Loucy (cell line): ENCODE results near the gene PLAAT5.
"Not testable (repeated sequence)": the region's sequence is repeated elsewhere in the genome, so short reads cannot be mapped to it uniquely, and the experiment has no call there.

Source experiments
- H2AFZ ChIP-seq: fragments of 200-600 bp; sonication (generic); 2 replicates; pipeline ENCODE4 v1.6.0; 2016; ENCODE audit warnings: antibody characterized with exemption, mild to moderate bottlenecking, low read length, moderate library complexity
- H3F3A ChIP-seq: fragments of 200-600 bp; 2 replicates; pipeline ENCODE4 v1.6.0; 2016; ENCODE audit warnings: antibody characterized with exemption, low read depth, mild to moderate bottlenecking
- H3K27me3 ChIP-seq: fragments of 200-600 bp; sonication (generic); 2 replicates; pipeline ENCODE4 v1.6.1; 2014; ENCODE audit warnings: low read length, mild to moderate bottlenecking; ENCODE audit not compliant: insufficient read depth, poor library complexity, severe bottlenecking
- H3K36me3 ChIP-seq: fragments of 200-600 bp; sonication (generic); 2 replicates; pipeline ENCODE4 v1.6.1; 2016; ENCODE audit warnings: low read length; ENCODE audit not compliant: insufficient read depth
- H3K4me1 ChIP-seq: fragments of 200-600 bp; sonication (generic); 2 replicates; pipeline ENCODE4 v1.5.1; 2014; ENCODE audit warnings: low read length, mild to moderate bottlenecking; ENCODE audit not compliant: insufficient read depth, poor library complexity, severe bottlenecking
- H3K4me2 ChIP-seq: fragments of 200-600 bp; sonication (generic); 2 replicates; pipeline ENCODE4 v1.6.0; 2014; ENCODE audit warnings: antibody characterized with exemption, low read length, low read depth, mild to moderate bottlenecking; ENCODE audit not compliant: poor library complexity, severe bottlenecking
- H3K4me3 ChIP-seq: fragments of 200-600 bp; sonication (generic); 2 replicates; pipeline ENCODE4 v1.5.1; 2014; ENCODE audit warnings: low read length, mild to moderate bottlenecking, mixed read lengths; ENCODE audit not compliant: poor library complexity, severe bottlenecking
- H3K79me2 ChIP-seq: fragments of 200-600 bp; sonication (generic); 2 replicates; pipeline ENCODE4 v1.6.1; 2014; ENCODE audit warnings: low read length; ENCODE audit not compliant: insufficient read depth
- H3K9ac ChIP-seq: fragments of 200-600 bp; sonication (generic); 2 replicates; pipeline ENCODE4 v1.6.0; 2014; ENCODE audit warnings: mild to moderate bottlenecking, low read depth, low read length, moderate library complexity; ENCODE audit not compliant: poor library complexity, severe bottlenecking
- H3K9me2 ChIP-seq: fragments of 200-600 bp; sonication (generic); replicated peaks from 2 replicates; pipeline ENCODE4 v1.6.1; 2016; ENCODE audit warnings: low read depth, low read length, mixed read lengths
- H3K9me3 ChIP-seq: fragments of 200-600 bp; sonication (generic); 2 replicates; pipeline ENCODE4 v1.6.1; 2014; ENCODE audit warnings: mild to moderate bottlenecking, antibody characterized with exemption, low read length, low read depth; ENCODE audit not compliant: insufficient read depth
- H4K20me1 ChIP-seq: fragments of 200-600 bp; sonication (generic); 2 replicates; pipeline ENCODE4 v1.6.0; 2014; ENCODE audit warnings: antibody characterized with exemption, low read length, mild to moderate bottlenecking; ENCODE audit not compliant: insufficient read depth, poor library complexity, severe bottlenecking
- CTCF ChIP-seq: fragments of 200-600 bp; sonication (generic); conservative IDR thresholded peaks from 2 replicates; pipeline ENCODE4 v1.5.1; 2014; ENCODE audit warnings: mild to moderate bottlenecking, antibody characterized with exemption, low read length
- EZH2phosphoT487 ChIP-seq: fragments of 200-600 bp; IDR thresholded peaks from 2 replicates; pipeline ENCODE4 v1.6.1; 2018; ENCODE audit warnings: antibody characterized with exemption, mild to moderate bottlenecking, moderate library complexity, borderline replicate concordance

PLAAT5 gene

GRCh38 chr11:63445118-63445517 is 45.8 kb downstream of the PLAAT5 start:
- no peak for TF ChIP-seq EZH2phosphoT487
- TF ChIP-seq CTCF, result no peak
- no peaks in the 10 kb centered on the region for H3K36me3 ChIP-seq
- H3K4me2 ChIP-seq, result no peak overlapping the region
- no peak overlapping the region for H3K4me3 ChIP-seq
- no peaks in the 10 kb centered on the region for H3K9me2 ChIP-seq
- H3K27me3 ChIP-seq, result no peaks in the 10 kb centered on the region
- H3K79me2 ChIP-seq, result no peaks in the 10 kb centered on the region
- no peak overlapping the region for H2AFZ ChIP-seq
- H3F3A ChIP-seq, result no peaks in the 10 kb centered on the region
- no peak overlapping the region for H3K9ac ChIP-seq
- H3K9me3 ChIP-seq, result no peaks in the 10 kb centered on the region
- no peaks in the 10 kb centered on the region for H4K20me1 ChIP-seq
- peaks cover 15% of the 10 kb centered on the region for H3K4me1 ChIP-seq

- no peaks in the 10 kb centered on the region for H3K9me2 ChIP-seq
- H3K36me3 ChIP-seq, result no peaks in the 10 kb centered on the region
- no peaks in the 10 kb centered on the region for H3F3A ChIP-seq
- H4K20me1 ChIP-seq, result no peaks in the 10 kb centered on the region
- H3K4me3 ChIP-seq, result no peak overlapping the region
- no peak overlapping the region for H2AFZ ChIP-seq
- no peaks in the 10 kb centered on the region for H3K27me3 ChIP-seq
- H3K79me2 ChIP-seq, result no peaks in the 10 kb centered on the region
- H3K9me3 ChIP-seq, result no peaks in the 10 kb centered on the region
- H3K4me2 ChIP-seq, result no peak overlapping the region
- TF ChIP-seq EZH2phosphoT487 (no peak), CTCF (no peak)
- peaks cover 15% of the 10 kb centered on the region for H3K4me1 ChIP-seq
- H3K9ac ChIP-seq, result no peak overlapping the region
These were observed 46.8 kb downstream of the PLAAT5 start for GRCh38 chr11:63444160-63444559.

- Histone ChIP-seq H3K4me2 (no peak overlapping the region), H3K27me3 (no peaks in the 10 kb centered on the region), H3K9me2 (no peaks in the 10 kb centered on the region), H3F3A (no peaks in the 10 kb centered on the region), H3K36me3 (no peaks in the 10 kb centered on the region), H3K9ac (no peak overlapping the region), H3K4me3 (no peak overlapping the region), H3K79me2 (no peaks in the 10 kb centered on the region), H3K9me3 (no peaks in the 10 kb centered on the region), H2AFZ (no peak overlapping the region), H3K4me1 (peaks cover 12% of the 10 kb centered on the region), H4K20me1 (no peaks in the 10 kb centered on the region)
- TF ChIP-seq CTCF, result no peak
- TF ChIP-seq EZH2phosphoT487, result no peak
These were observed 47.3 kb downstream of the PLAAT5 start for GRCh38 chr11:63443714-63444113.

GRCh38 chr11:63435831-63436230 is 55.1 kb downstream of the PLAAT5 start:
- not testable (repeated sequence) for H3K9ac ChIP-seq, H4K20me1 ChIP-seq, H3K4me3 ChIP-seq, H3K27me3 ChIP-seq, H3K36me3 ChIP-seq, H3K4me2 ChIP-seq, H3K4me1 ChIP-seq, H3K9me2 ChIP-seq, H3K79me2 ChIP-seq, H3F3A ChIP-seq, H3K9me3 ChIP-seq, H2AFZ ChIP-seq

GRCh38 chr11:63435351-63435750 is 55.6 kb downstream of the PLAAT5 start:
- H3K9me3 ChIP-seq, H3K4me1 ChIP-seq, H3K4me2 ChIP-seq, H3F3A ChIP-seq, H3K9me2 ChIP-seq, H4K20me1 ChIP-seq, H3K9ac ChIP-seq, H3K27me3 ChIP-seq, H2AFZ ChIP-seq, H3K79me2 ChIP-seq, H3K4me3 ChIP-seq, H3K36me3 ChIP-seq: not testable (repeated sequence)

GRCh38 chr11:63430731-63431130 is 60.2 kb downstream of the PLAAT5 start:
- H3K27me3 ChIP-seq, H3K9ac ChIP-seq, H3K4me3 ChIP-seq: not testable (repeated sequence)

More at GRCh38 chr11:63430731-63431130, 60.2 kb downstream of the PLAAT5 start:
- not testable (repeated sequence) for H4K20me1 ChIP-seq, H3K9me2 ChIP-seq, H3K9me3 ChIP-seq, H3F3A ChIP-seq, H3K36me3 ChIP-seq, H3K4me1 ChIP-seq, H3K4me2 ChIP-seq, H2AFZ ChIP-seq, H3K79me2 ChIP-seq
